H9 (cell line): ENCODE results near the gene MITF. TPM values are rescaled to one million over a fixed set of nuclear protein-coding genes. Genes with fewer than 3 reads are reported as not detected.

Experiments
- DNase-seq: peaks from one replicate; pipeline ENCODE4 v3.0.0-alpha.2; 2017
- H2AFZ ChIP-seq: one replicate; pipeline ENCODE4 v1.6.1; 2013; ENCODE audit warnings: mild to moderate bottlenecking, low read length, control low read depth, moderate library complexity
- H2AK5ac ChIP-seq: 2 replicates; pipeline ENCODE4 v1.6.1; 2013; ENCODE audit warnings: low read length, control low read depth, mixed read lengths; ENCODE audit not compliant: insufficient read length
- H2BK120ac ChIP-seq: one replicate; pipeline ENCODE4 v1.6.1; 2013; ENCODE audit warnings: low read depth, mild to moderate bottlenecking, low read length, control low read depth, inconsistent platforms; ENCODE audit not compliant: poor library complexity, severe bottlenecking
- H2BK12ac ChIP-seq: 2 replicates; pipeline ENCODE4 v1.6.1; 2013; ENCODE audit warnings: low read length, control low read depth, mixed read lengths, low read depth; ENCODE audit not compliant: insufficient read length
- H2BK15ac ChIP-seq: 2 replicates; pipeline ENCODE4 v1.6.1; 2013; ENCODE audit warnings: low read depth, low read length, control low read depth
- H2BK20ac ChIP-seq: one replicate; pipeline ENCODE4 v1.6.1; 2013; ENCODE audit warnings: low read depth, mild to moderate bottlenecking, low read length, control low read depth, inconsistent platforms; ENCODE audit not compliant: poor library complexity, severe bottlenecking
- H2BK5ac ChIP-seq: 2 replicates; pipeline ENCODE4 v1.6.1; 2013; ENCODE audit warnings: low read length, control low read depth, mixed read lengths; ENCODE audit not compliant: insufficient read length
- H3K14ac ChIP-seq: 2 replicates; pipeline ENCODE4 v1.6.1; 2013; ENCODE audit warnings: low read length, control low read depth; ENCODE audit not compliant: insufficient read depth
- H3K18ac ChIP-seq: 2 replicates; pipeline ENCODE4 v1.6.1; 2013; ENCODE audit warnings: low read depth, mild to moderate bottlenecking, mixed read lengths, low read length, control low read depth; ENCODE audit not compliant: insufficient read length
- H3K23ac ChIP-seq: 2 replicates; pipeline ENCODE4 v1.6.1; 2013; ENCODE audit warnings: low read length, control low read depth, mixed read lengths, low read depth; ENCODE audit not compliant: insufficient read length
- H3K23me2 ChIP-seq: 2 replicates; pipeline ENCODE4 v1.6.1; 2013; ENCODE audit warnings: low read depth, mild to moderate bottlenecking, mixed read lengths, low read length, control low read depth; ENCODE audit not compliant: insufficient read length, poor library complexity, severe bottlenecking
- H3K27ac ChIP-seq: 2 replicates; pipeline ENCODE4 v1.5.1; 2013; ENCODE audit warnings: low read length, control low read depth, mixed read lengths, low read depth; ENCODE audit not compliant: insufficient read length
- H3K27me3 ChIP-seq: 2 replicates; pipeline ENCODE4 v1.6.1; 2013; ENCODE audit warnings: low read length, control low read depth, inconsistent platforms; ENCODE audit not compliant: insufficient read depth
- H3K4ac ChIP-seq: 2 replicates; pipeline ENCODE4 v1.6.1; 2013; ENCODE audit warnings: low read depth, mild to moderate bottlenecking, control low read depth, inconsistent platforms, low read length, moderate library complexity
- H3K4me1 ChIP-seq: 2 replicates; pipeline ENCODE4 v1.6.1; 2013; ENCODE audit warnings: low read length, control low read depth, inconsistent platforms; ENCODE audit not compliant: insufficient read depth
- H3K4me2 ChIP-seq: 2 replicates; pipeline ENCODE4 v1.6.1; 2013; ENCODE audit warnings: low read length, control low read depth, mixed read lengths; ENCODE audit not compliant: insufficient read length, insufficient read depth
- H3K56ac ChIP-seq: 2 replicates; pipeline ENCODE4 v1.6.1; 2013; ENCODE audit warnings: low read depth, mild to moderate bottlenecking, mixed read lengths, low read length, control low read depth; ENCODE audit not compliant: insufficient read length
- H3K79me1 ChIP-seq: 2 replicates; pipeline ENCODE4 v1.6.1; 2013; ENCODE audit warnings: low read depth, mild to moderate bottlenecking, moderate library complexity, low read length, control low read depth, inconsistent platforms; ENCODE audit not compliant: insufficient read depth, poor library complexity, severe bottlenecking
- H3K79me2 ChIP-seq: 2 replicates; pipeline ENCODE4 v1.6.1; 2013; ENCODE audit warnings: low read length, control low read depth, inconsistent platforms; ENCODE audit not compliant: insufficient read depth
- H3K9ac ChIP-seq: 2 replicates; pipeline ENCODE4 v1.6.1; 2013; ENCODE audit warnings: low read length, control low read depth, mixed read lengths; ENCODE audit not compliant: insufficient read length; ENCODE audit errors: extremely low read depth
- H3K9me3 ChIP-seq: one replicate; pipeline ENCODE4 v1.6.1; 2013; ENCODE audit warnings: low read depth, low read length, inconsistent platforms; ENCODE audit not compliant: control insufficient read depth
- H3T11ph ChIP-seq: one replicate; pipeline ENCODE4 v1.6.1; 2013; ENCODE audit warnings: mild to moderate bottlenecking, low read length, control low read depth, inconsistent platforms
- H4K20me1 ChIP-seq: one replicate; pipeline ENCODE4 v1.6.1; 2013; ENCODE audit not compliant: control insufficient read depth, insufficient read length, insufficient read depth
- H4K5ac ChIP-seq: 2 replicates; pipeline ENCODE4 v1.6.1; 2013; ENCODE audit warnings: low read depth, mild to moderate bottlenecking, mixed read lengths, low read length, control low read depth; ENCODE audit not compliant: insufficient read length
- H4K8ac ChIP-seq: replicated peaks from 2 replicates; pipeline ENCODE4 v1.6.1; 2013; ENCODE audit warnings: low read length, control low read depth, mixed read lengths, low read depth; ENCODE audit not compliant: insufficient read length
- H4K91ac ChIP-seq: 2 replicates; pipeline ENCODE4 v1.6.1; 2013; ENCODE audit warnings: low read depth, mild to moderate bottlenecking, moderate library complexity, mixed read lengths, low read length, control low read depth; ENCODE audit not compliant: insufficient read length
- H3K27ac Mint-ChIP-seq, 3 experiments: 2 replicates in 2 of 3; 3 replicates in 1 of 3; pipeline ENCODE4 v1.8.0; 2020 to 2021; ENCODE audit warnings: mixed read lengths in 3 of 3, mild to moderate bottlenecking in 1 of 3, moderate library complexity in 1 of 3
- H3K27me3 Mint-ChIP-seq: 2 replicates; pipeline ENCODE4 v1.8.0; 2021; ENCODE audit warnings: low read depth, mild to moderate bottlenecking, moderate library complexity, mixed read lengths
- H3K36me3 Mint-ChIP-seq, 3 experiments: 2 replicates in 2 of 3; 3 replicates in 1 of 3; pipeline ENCODE4 v1.8.0; 2020 to 2021; ENCODE audit warnings: low read depth in 3 of 3, mixed read lengths in 3 of 3; ENCODE audit not compliant: insufficient read depth in 1 of 3
- H3K4me1 Mint-ChIP-seq, 2 experiments: 2 replicates each; pipeline ENCODE4 v1.8.0; 2020; ENCODE audit warnings: mixed read lengths in 2 of 2
- H3K4me3 Mint-ChIP-seq, 2 experiments: 2 replicates in 1 of 2; 3 replicates in 1 of 2; pipeline ENCODE4 v1.8.0; 2020 to 2021; ENCODE audit warnings: mild to moderate bottlenecking in 2 of 2, mixed read lengths in 2 of 2, moderate library complexity in 1 of 2
- H3K9me3 Mint-ChIP-seq, 2 experiments: 2 replicates in 1 of 2; 3 replicates in 1 of 2; pipeline ENCODE4 v1.8.0; 2020; ENCODE audit warnings: mild to moderate bottlenecking in 2 of 2, mixed read lengths in 2 of 2, moderate library complexity in 1 of 2
- CTCF ChIP-seq: fragments of 200-600 bp; sonication (generic); conservative IDR thresholded peaks from 3 replicates; pipeline ENCODE4 v1.8.0; 2021; ENCODE audit warnings: antibody characterized with exemption, mild to moderate bottlenecking
- WGBS: extraction: QIAGEN DNeasy Blood & Tissue Kit; methylation state at CpG from one replicate; pipeline ENCODE4 v1.1.7; 2013; ENCODE audit warnings: missing lambda C conversion rate, low lambda C conversion rate, mixed read lengths; ENCODE audit not compliant: insufficient read length; ENCODE audit errors: extremely low coverage; 5-methylcytosine and 5-hydroxymethylcytosine counted together
- total RNA-seq: library from RNA; stranded (reverse); gene quantifications from 2 replicates; pipeline ENCODE4 v1.2.1, GENCODE V29; 2021

The MITF gene
- total RNA-seq, 1 experiment from 2014 or later = 0.81 TPM

GRCh38 chr3:69876073-69876472 lies 136.8 kb downstream of the MITF start:
- Histone ChIP-seq H2BK5ac (no peak overlapping the region), H3K9me3 (no peaks in the 10 kb centered on the region), H2BK12ac (no peak overlapping the region), H4K8ac (no peak overlapping the region), H3K23me2 (no peaks in the 10 kb centered on the region), H3K4me1 (no peaks in the 10 kb centered on the region), H3K4me2 (no peak overlapping the region), H4K5ac (no peak overlapping the region), H3K14ac (no peak overlapping the region), H2AK5ac (no peak overlapping the region), H3K27ac (no peak overlapping the region), H3K9ac (no peak overlapping the region), H4K91ac (no peak overlapping the region), H3T11ph (no peak overlapping the region), H2AFZ (no peak overlapping the region), H4K20me1 (peaks cover 3% of the 10 kb centered on the region), H2BK120ac (no peak overlapping the region), H3K4ac (no peak overlapping the region), H3K79me1 (no peaks in the 10 kb centered on the region), H3K56ac (no peak overlapping the region), H2BK20ac (no peak overlapping the region), H2BK15ac (no peak overlapping the region), H3K27me3 (no peaks in the 10 kb centered on the region), H3K18ac (no peak overlapping the region), H3K79me2 (no peaks in the 10 kb centered on the region), H3K23ac (no peak overlapping the region)
- Mint-ChIP-seq H3K4me1 (no peaks in the 10 kb centered on the region; a peak in 1 of 4 replicates), H3K9me3 (no peaks in the 10 kb centered on the region), H3K4me3 (no peak overlapping the region), H3K36me3 (no peaks in the 10 kb centered on the region), H3K27ac (no peak overlapping the region), H3K27me3 (no peaks in the 10 kb centered on the region; the same call in 1 of the 2 replicates)
- TF ChIP-seq CTCF = no peak
- no peak for DNase-seq
- WGBS = no CpG with 5 or more reads among the region's 9 CpGs
